WTC11 (cell line): ENCODE results near the gene H19. TPM values are rescaled to one million over a fixed set of nuclear protein-coding genes. Genes with fewer than 3 reads are reported as not detected.

ENCODE experiments used
- ATAC-seq: fragments of 200-7000 bp; cut with Tn5 transposase; 2 replicates; pipeline ENCODE4 v1.10.0; 2021; ENCODE audit warnings: mild to moderate bottlenecking, moderate library complexity
- CTCF ChIA-PET: fragments of 300-600 bp; sonication (Branson Sonifier 250); formaldehyde crosslinking; loops from one replicate; lab custom pipeline; 2021; ENCODE audit warnings: antibody characterized with exemption; lab: Charles Lee
- POLR2A ChIA-PET: fragments of 350-600 bp; sonication (Branson Sonifier 250); formaldehyde crosslinking; loops from one replicate; lab custom pipeline; 2021; ENCODE audit warnings: antibody characterized with exemption; lab: Charles Lee
- DNase-seq: peaks from one replicate; pipeline ENCODE4 v3.0.0; 2021; ENCODE audit warnings: low spot score
- H3K27ac Mint-ChIP-seq: 2 replicates; pipeline ENCODE4 v1.8.0; 2021; ENCODE audit warnings: mixed read lengths
- H3K27me3 Mint-ChIP-seq: 2 replicates; pipeline ENCODE4 v1.8.0; 2021; ENCODE audit warnings: low read depth, mild to moderate bottlenecking, moderate library complexity, mixed read lengths
- H3K36me3 Mint-ChIP-seq: 2 replicates; pipeline ENCODE4 v1.8.0; 2021; ENCODE audit warnings: mixed read lengths
- H3K4me1 Mint-ChIP-seq: 2 replicates; pipeline ENCODE4 v1.8.0; 2022; ENCODE audit warnings: mixed read lengths
- H3K4me3 Mint-ChIP-seq: 2 replicates; pipeline ENCODE4 v1.8.0; 2021; ENCODE audit warnings: mild to moderate bottlenecking, moderate library complexity, mixed read lengths
- H3K9me3 Mint-ChIP-seq: 2 replicates; pipeline ENCODE4 v1.8.0; 2021; ENCODE audit warnings: mixed read lengths
- AR ChIP-seq: fragments of 250-450 bp; sonication (Bioruptor Pico); IDR thresholded peaks from 2 replicates; pipeline ENCODE4 v1.9.0; 2021; ENCODE audit warnings: mild to moderate bottlenecking
- ATF1 ChIP-seq: sonication (generic); formaldehyde crosslinking; IDR thresholded peaks from 2 replicates; pipeline ENCODE4 v1.8.1; 2023; ENCODE audit warnings: mild to moderate bottlenecking, moderate library complexity, missing genetic modification reagents
- ATF6 ChIP-seq: sonication (generic); formaldehyde crosslinking; IDR thresholded peaks from 2 replicates; pipeline ENCODE4 v1.8.1; 2023; ENCODE audit warnings: mild to moderate bottlenecking, missing genetic modification reagents
- CBFB ChIP-seq: sonication (generic); formaldehyde crosslinking; IDR thresholded peaks from 2 replicates; pipeline ENCODE4 v1.8.1; 2022; ENCODE audit warnings: mild to moderate bottlenecking, low read depth, missing genetic modification reagents
- CDX4 ChIP-seq: fragments of 250-450 bp; sonication (Bioruptor Pico); IDR thresholded peaks from 2 replicates; pipeline ENCODE4 v1.9.0; 2021; ENCODE audit warnings: moderate library complexity, mild to moderate bottlenecking, inconsistent platforms, borderline replicate concordance
- CREM ChIP-seq: sonication (generic); formaldehyde crosslinking; IDR thresholded peaks from 2 replicates; pipeline ENCODE4 v1.8.1; 2022; ENCODE audit warnings: mild to moderate bottlenecking, missing genetic modification reagents, moderate library complexity
- CTCF ChIP-seq: fragments of 200-600 bp; IDR thresholded peaks from 2 replicates; pipeline ENCODE4 v1.8.0; 2022; ENCODE audit warnings: antibody characterized with exemption
- HMGA2 ChIP-seq: fragments of 250-450 bp; sonication (Bioruptor Pico); IDR thresholded peaks from 2 replicates; pipeline ENCODE4 v1.4.0; 2021; ENCODE audit warnings: mild to moderate bottlenecking, moderate library complexity
- NR1H2 ChIP-seq: sonication (generic); formaldehyde crosslinking; IDR thresholded peaks from 2 replicates; pipeline ENCODE4 v1.9.0; 2021; ENCODE audit warnings: mild to moderate bottlenecking, moderate library complexity, missing genetic modification reagents
- PREB ChIP-seq: sonication (generic); formaldehyde crosslinking; IDR thresholded peaks from 2 replicates; pipeline ENCODE4 v1.8.1; 2022; ENCODE audit warnings: mild to moderate bottlenecking, missing genetic modification reagents, moderate library complexity, borderline replicate concordance
- TEAD1 ChIP-seq: sonication (generic); formaldehyde crosslinking; IDR thresholded peaks from 2 replicates; pipeline ENCODE4 v1.8.0; 2022; ENCODE audit warnings: mild to moderate bottlenecking, missing genetic modification reagents
- TEAD4 ChIP-seq: sonication (generic); formaldehyde crosslinking; IDR thresholded peaks from 2 replicates; pipeline ENCODE4 v1.8.0; 2022; ENCODE audit warnings: mild to moderate bottlenecking, missing genetic modification reagents
- ZNF263 ChIP-seq: sonication (generic); formaldehyde crosslinking; IDR thresholded peaks from 2 replicates; pipeline ENCODE4 v1.8.1; 2022; ENCODE audit warnings: low read depth, mild to moderate bottlenecking, moderate library complexity, missing genetic modification reagents
- ZNF425 ChIP-seq: fragments of 250-450 bp; sonication (Bioruptor Pico); conservative IDR thresholded peaks from 2 replicates; pipeline ENCODE4 v1.9.0; 2021; ENCODE audit warnings: mild to moderate bottlenecking
- ZNF512 ChIP-seq: sonication (generic); formaldehyde crosslinking; IDR thresholded peaks from 2 replicates; pipeline ENCODE4 v1.8.1; 2022; ENCODE audit warnings: missing genetic modification reagents, borderline replicate concordance
- ZNF532 ChIP-seq: fragments of 250-450 bp; sonication (Bioruptor Pico); IDR thresholded peaks from 2 replicates; pipeline ENCODE4 v1.9.0; 2021; ENCODE audit warnings: mild to moderate bottlenecking, borderline replicate concordance
- ZNF671 ChIP-seq: fragments of 250-450 bp; sonication (Bioruptor Pico); IDR thresholded peaks from 2 replicates; pipeline ENCODE4 v1.8.0; 2021; ENCODE audit warnings: mild to moderate bottlenecking
- total RNA-seq: library from RNA; stranded (reverse); gene quantifications from 3 replicates; pipeline ENCODE4 v1.2.3, GENCODE V29; 2021

H19 gene
- total RNA-seq, 1 experiment from 2014 or later = 12.7 TPM

GRCh38 chr11:1979607-1980006 is 18.0 kb downstream of the H19 start (continued):
- TF ChIP-seq ATF6 = no peak
- no peak for TF ChIP-seq ZNF512 (CRISPR knock-in tag)
- no peak for TF ChIP-seq TEAD1

GRCh38 chr11:1978720-1979473 is 18.7 kb downstream of the H19 start:
- Mint-ChIP-seq H3K27ac (no peak overlapping the region), H3K4me3 (no peak overlapping the region), H3K36me3 (no peaks in the 10 kb centered on the region), H3K4me1 (no peaks in the 10 kb centered on the region), H3K9me3 (no peaks in the 10 kb centered on the region), H3K27me3 (no peaks in the 10 kb centered on the region)
- DNase-seq = no peak
- CTCF ChIA-PET = no interaction called here
- ATAC-seq = peak; percentile 39; the same call in 1 of the 2 replicates
- POLR2A ChIA-PET = no interaction called here
- TF ChIP-seq CDX4 (CRISPR knock-in tag) = no peak
- no peak for TF ChIP-seq ATF1 (CRISPR knock-in tag)
- TF ChIP-seq ZNF671 (CRISPR knock-in tag) = no peak
- TF ChIP-seq CTCF = no peak
- TF ChIP-seq TEAD4 (CRISPR knock-in tag) = no peak
- TF ChIP-seq HMGA2 (CRISPR knock-in tag) = no peak
- no peak for TF ChIP-seq ZNF532 (CRISPR knock-in tag)
- TF ChIP-seq ZNF425 (CRISPR knock-in tag) = no peak
- TF ChIP-seq ZNF263 (CRISPR knock-in tag) = no peak
- TF ChIP-seq PREB (CRISPR knock-in tag) = no peak
- TF ChIP-seq CBFB (CRISPR knock-in tag) = no peak
- TF ChIP-seq NR1H2 (CRISPR knock-in tag) = no peak
- TF ChIP-seq CREM (CRISPR knock-in tag) = no peak
- TF ChIP-seq AR (CRISPR knock-in tag) = no peak
